ENCODE results near the gene THSD4. TPM values are rescaled to one million over a fixed set of nuclear protein-coding genes. Genes with fewer than 3 reads are reported as not detected.

THSD4 gene
- total and polyA plus RNA-seq, 2 donors (not counting 1 experiment from before 2014, with no cell fraction given): 43.1 to 95.5 TPM

GRCh38 chr15:71732636-71733035 lies 617.4 kb downstream of the THSD4 start:
- DNase-seq (ENCODE audit: low read depth in 2 of 2): no peak
- no peak for TF ChIP-seq EZH2 (IDR thresholded peaks at IDR 0.05; ENCODE audit: low read length, missing control alignments)
- TF ChIP-seq, protein P1, sequence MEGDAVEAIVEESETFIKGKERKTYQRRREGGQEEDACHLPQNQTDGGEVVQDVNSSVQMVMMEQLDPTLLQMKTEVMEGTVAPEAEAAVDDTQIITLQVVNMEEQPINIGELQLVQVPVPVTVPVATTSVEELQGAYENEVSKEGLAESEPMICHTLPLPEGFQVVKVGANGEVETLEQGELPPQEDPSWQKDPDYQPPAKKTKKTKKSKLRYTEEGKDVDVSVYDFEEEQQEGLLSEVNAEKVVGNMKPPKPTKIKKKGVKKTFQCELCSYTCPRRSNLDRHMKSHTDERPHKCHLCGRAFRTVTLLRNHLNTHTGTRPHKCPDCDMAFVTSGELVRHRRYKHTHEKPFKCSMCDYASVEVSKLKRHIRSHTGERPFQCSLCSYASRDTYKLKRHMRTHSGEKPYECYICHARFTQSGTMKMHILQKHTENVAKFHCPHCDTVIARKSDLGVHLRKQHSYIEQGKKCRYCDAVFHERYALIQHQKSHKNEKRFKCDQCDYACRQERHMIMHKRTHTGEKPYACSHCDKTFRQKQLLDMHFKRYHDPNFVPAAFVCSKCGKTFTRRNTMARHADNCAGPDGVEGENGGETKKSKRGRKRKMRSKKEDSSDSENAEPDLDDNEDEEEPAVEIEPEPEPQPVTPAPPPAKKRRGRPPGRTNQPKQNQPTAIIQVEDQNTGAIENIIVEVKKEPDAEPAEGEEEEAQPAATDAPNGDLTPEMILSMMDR (conservative IDR thresholded peaks at IDR 0.05 in 1 of 2, IDR thresholded peaks at IDR 0.05 in 1 of 2; ENCODE audit: low read depth in 1 of 2, low read length in 2 of 2): no peak

DNA sequence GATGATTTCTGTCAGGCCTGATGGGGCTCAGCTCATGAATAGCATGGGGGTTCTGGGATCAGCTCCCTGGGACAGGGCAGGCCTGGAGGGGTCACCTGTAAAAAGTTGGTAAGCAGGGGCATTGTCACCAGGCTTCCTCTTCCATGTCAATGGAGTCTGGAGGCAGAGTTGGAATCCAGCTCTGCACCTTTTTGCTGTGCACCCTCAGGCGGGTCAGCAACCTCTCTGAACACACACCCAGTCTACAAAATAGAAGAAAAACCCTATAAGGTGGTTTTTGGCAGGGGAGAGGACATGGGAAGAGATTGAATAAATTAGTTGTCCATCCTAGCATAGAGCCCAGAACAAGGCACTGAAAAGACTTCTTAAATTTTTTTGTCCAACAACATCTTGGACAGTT lies 617.9 kb downstream of the THSD4 start:
- Histone ChIP-seq H3K27me3 (ENCODE audit: control insufficient read depth, insufficient read depth, low read length) (no peaks in the 10 kb centered on the region), H3K79me2 (ENCODE audit: control insufficient read depth, insufficient read depth, low read length) (no peaks in the 10 kb centered on the region), H4K20me1 (ENCODE audit: control insufficient read depth, extremely low read depth, insufficient read depth, low read length) (no peaks in the 10 kb centered on the region), H3K9ac (ENCODE audit: insufficient read depth, low read length) (no peak overlapping the region), H3K4me2 (ENCODE audit: extremely low read depth, insufficient read depth, low read length) (no peak overlapping the region), H3K4me1 (ENCODE audit: control insufficient read depth, extremely low read depth, insufficient read depth, low read length) (no peaks in the 10 kb centered on the region), H3K4me3 (replicated peaks in 1 of 4; ENCODE audit: control extremely low read depth in 1 of 4, insufficient read depth in 1 of 4, low read depth in 3 of 4, low read length in 4 of 4) (no peak overlapping the region), H3K27ac (ENCODE audit: insufficient read depth, low read length) (no peak overlapping the region), H3K9me3 (ENCODE audit: control insufficient read depth, insufficient read depth, low read depth, low read length) (no peaks in the 10 kb centered on the region), H2AFZ (ENCODE audit: low read length) (no peak overlapping the region), H3K36me3 (ENCODE audit: control insufficient read depth, insufficient read depth, low read length) (no peaks in the 10 kb centered on the region)
- TF ChIP-seq EZH2 (IDR thresholded peaks at IDR 0.05; ENCODE audit: low read length, missing control alignments): no peak
- TF ChIP-seq, protein P1 (conservative IDR thresholded peaks at IDR 0.05 in 1 of 2, IDR thresholded peaks at IDR 0.05 in 1 of 2; ENCODE audit: low read depth in 1 of 2, low read length in 2 of 2): no peak
- no peak for DNase-seq (ENCODE audit: low read depth in 2 of 2)

More at GRCh38 chr15:71732636-71733035, 617.4 kb downstream of the THSD4 start:
- H2AFZ ChIP-seq (ENCODE audit: low read length): no peak overlapping the region
- H3K36me3 ChIP-seq (ENCODE audit: control insufficient read depth, insufficient read depth, low read length): no peaks in the 10 kb centered on the region
- no peaks in the 10 kb centered on the region for H3K4me1 ChIP-seq (ENCODE audit: control insufficient read depth, extremely low read depth, insufficient read depth, low read length)
- H3K27ac ChIP-seq (ENCODE audit: insufficient read depth, low read length): no peak overlapping the region
- no peaks in the 10 kb centered on the region for H3K9me3 ChIP-seq (ENCODE audit: control insufficient read depth, insufficient read depth, low read depth, low read length)
- no peak overlapping the region for H3K9ac ChIP-seq (ENCODE audit: insufficient read depth, low read length)
- H3K27me3 ChIP-seq (ENCODE audit: control insufficient read depth, insufficient read depth, low read length): no peaks in the 10 kb centered on the region
- no peaks in the 10 kb centered on the region for H3K79me2 ChIP-seq (ENCODE audit: control insufficient read depth, insufficient read depth, low read length)
- no peak overlapping the region for H3K4me2 ChIP-seq (ENCODE audit: extremely low read depth, insufficient read depth, low read length)
- no peak overlapping the region for H3K4me3 ChIP-seq (replicated peaks in 1 of 4; ENCODE audit: control extremely low read depth in 1 of 4, insufficient read depth in 1 of 4, low read depth in 3 of 4, low read length in 4 of 4)
- no peaks in the 10 kb centered on the region for H4K20me1 ChIP-seq (ENCODE audit: control insufficient read depth, extremely low read depth, insufficient read depth, low read length)

DNA sequence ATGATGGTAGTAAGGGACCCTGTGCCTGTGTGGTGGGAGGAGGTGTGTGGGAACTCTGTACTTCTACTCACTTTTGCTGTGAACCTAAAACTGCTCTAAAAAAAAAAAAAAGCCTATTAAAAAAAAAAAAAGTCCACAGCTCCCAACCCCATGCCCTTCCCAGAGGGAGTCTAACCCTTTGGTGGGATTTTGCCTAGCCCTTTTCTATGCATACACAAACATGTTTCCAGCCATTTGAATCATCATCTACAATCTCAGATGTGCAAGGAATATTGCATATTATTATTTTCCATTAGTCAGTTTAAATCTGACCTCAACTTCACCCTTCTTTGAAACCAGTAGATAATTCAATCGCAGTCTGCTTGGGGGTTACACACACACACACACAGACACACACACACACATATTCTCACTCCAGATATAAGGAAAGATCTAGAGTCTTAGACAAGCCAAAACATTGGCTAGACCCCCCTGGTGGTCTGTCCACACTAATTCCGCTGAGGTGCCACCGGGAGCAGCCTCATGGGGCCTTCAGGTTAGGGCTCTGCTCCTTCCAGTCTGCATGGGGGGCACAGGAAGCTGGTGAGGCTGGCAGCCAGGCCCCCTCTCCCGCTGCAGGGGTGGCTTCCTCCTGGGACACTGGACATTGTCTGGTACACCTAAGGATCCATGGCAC lies 619.6 kb downstream of the THSD4 start:
- H3K4me2 ChIP-seq (ENCODE audit: extremely low read depth, insufficient read depth, low read length): no peak overlapping the region
- no peaks in the 10 kb centered on the region for H4K20me1 ChIP-seq (ENCODE audit: control insufficient read depth, extremely low read depth, insufficient read depth, low read length)
- H3K9me3 ChIP-seq (ENCODE audit: control insufficient read depth, insufficient read depth, low read depth, low read length): no peaks in the 10 kb centered on the region
- no peak overlapping the region for H3K4me3 ChIP-seq (replicated peaks in 1 of 4; ENCODE audit: control extremely low read depth in 1 of 4, insufficient read depth in 1 of 4, low read depth in 3 of 4, low read length in 4 of 4)
- H3K79me2 ChIP-seq (ENCODE audit: control insufficient read depth, insufficient read depth, low read length): no peaks in the 10 kb centered on the region
- no peak for DNase-seq (ENCODE audit: low read depth in 2 of 2)
- H3K27ac ChIP-seq (ENCODE audit: insufficient read depth, low read length): no peak overlapping the region
- no peaks in the 10 kb centered on the region for H3K4me1 ChIP-seq (ENCODE audit: control insufficient read depth, extremely low read depth, insufficient read depth, low read length)
- H3K9ac ChIP-seq (ENCODE audit: insufficient read depth, low read length): no peak overlapping the region
- no peak for TF ChIP-seq EZH2 (IDR thresholded peaks at IDR 0.05; ENCODE audit: low read length, missing control alignments)
- TF ChIP-seq, protein P1 (conservative IDR thresholded peaks at IDR 0.05 in 1 of 2, IDR thresholded peaks at IDR 0.05 in 1 of 2; ENCODE audit: low read depth in 1 of 2, low read length in 2 of 2): no peak
- H3K27me3 ChIP-seq (ENCODE audit: control insufficient read depth, insufficient read depth, low read length): no peaks in the 10 kb centered on the region
- no peaks in the 10 kb centered on the region for H3K36me3 ChIP-seq (ENCODE audit: control insufficient read depth, insufficient read depth, low read length)
- no peak overlapping the region for H2AFZ ChIP-seq (ENCODE audit: low read length)

All from fibroblast of lung (primary cell).